ENCODE data around the gene RANBP2.

- no peak for TF ChIP-seq CTCF (IDR thresholded peaks at IDR 0.05)
- no peak for TF ChIP-seq POLR2AphosphoS5 (IDR thresholded peaks at IDR 0.05)
These were observed 66.7 kb downstream of the RANBP2 start for GRCh38 chr2:108786008-108786353.

Data from transverse colon (tissue), 4 donors.